Body of pancreas (tissue), 4 donors: Measurements from ENCODE around the gene TOP2B.

Source experiments
- CTCF ChIP-seq, 7 experiments: fragments of 450-650 bp in 4 of 7; fragments of 200-600 bp in 3 of 7; sonication (generic) in 3 of 7; IDR thresholded peaks; one replicate each; pipeline ENCODE4 v1.5.1; 2016 to 2019; ENCODE audit warnings: antibody characterized with exemption in 7 of 7
- POLR2A ChIP-seq, 3 donors: fragments of 450-650 bp; IDR thresholded peaks; one replicate each; pipeline ENCODE4 v1.6.1; 2016; ENCODE audit warnings: antibody characterized with exemption in 3 of 3, mild to moderate bottlenecking in 2 of 3

GRCh38 chr3:25592510-25592968 lies 72.2 kb downstream of the TOP2B start:
- TF ChIP-seq POLR2A (IDR thresholded peaks at IDR 0.05) (no peak), CTCF (IDR thresholded peaks at IDR 0.05) (no peak)
